K562 (cell line): ENCODE results near the gene ERN1. TPM values are rescaled to one million over a fixed set of nuclear protein-coding genes. Genes with fewer than 3 reads are reported as not detected.

Experiments used
- ARHGAP35 ChIP-seq: fragments of 450-650 bp; IDR thresholded peaks from 2 replicates; pipeline ENCODE4 v1.6.1; 2018; ENCODE audit not compliant: partially characterized antibody
- BRD9 ChIP-seq: fragments of 450-650 bp; IDR thresholded peaks from 2 replicates; pipeline ENCODE4 v1.6.1; 2018; ENCODE audit warnings: low read depth; ENCODE audit not compliant: partially characterized antibody
- DPF2 ChIP-seq: fragments of 450-650 bp; IDR thresholded peaks from 2 replicates; pipeline ENCODE4 v1.6.1; 2016
- FOXM1 ChIP-seq, 2 experiments: fragments of 450-650 bp in 1 of 2; sonication (generic) in 1 of 2; formaldehyde crosslinking in 1 of 2; IDR thresholded peaks; 2 replicates each; pipeline versions ENCODE4 v1.6.1 to v1.9.0; 2017 to 2022; ENCODE audit warnings: low read depth in 2 of 2, mild to moderate bottlenecking in 2 of 2, missing genetic modification reagents in 1 of 2, moderate library complexity in 1 of 2
- JUND ChIP-seq, 2 experiments: IDR thresholded peaks; 2 replicates in 1 of 2; 3 replicates in 1 of 2; pipeline ENCODE4 v1.6.1; 2011; ENCODE audit warnings: borderline replicate concordance in 2 of 2, low read depth in 2 of 2, low read length in 2 of 2, improper control_type of control experiment in 1 of 2, missing biosample characterization in 1 of 2, missing genetic modification characterization in 1 of 2, missing genetic modification reagents in 1 of 2
- KLF10 ChIP-seq: fragments of 250-450 bp; sonication (Bioruptor Pico); IDR thresholded peaks from 2 replicates; pipeline ENCODE4 v1.6.1; 2021; ENCODE audit warnings: matching md5 sums
- MCM2 ChIP-seq: fragments of 450-650 bp; IDR thresholded peaks from 2 replicates; pipeline ENCODE4 v1.6.1; 2017; ENCODE audit warnings: low read depth, mild to moderate bottlenecking
- MEF2D ChIP-seq: conservative IDR thresholded peaks from 2 replicates; pipeline ENCODE4 v1.6.1; 2016; ENCODE audit warnings: low read depth, missing genetic modification characterization, missing compliant biosample characterization
- NFYB ChIP-seq: IDR thresholded peaks from 2 replicates; pipeline ENCODE4 v1.6.1; 2011; ENCODE audit warnings: mild to moderate bottlenecking, moderate library complexity; ENCODE audit not compliant: insufficient read length; ENCODE audit errors: extremely low read depth
- POLR2A ChIP-seq: fragments of 450-650 bp; conservative IDR thresholded peaks from 2 replicates; pipeline ENCODE4 v1.6.1; 2016
- POLR2AphosphoS2 ChIP-seq: IDR thresholded peaks from 2 replicates; pipeline ENCODE4 v1.6.1; 2012; ENCODE audit warnings: low read length, improper control_type of control experiment
- RAD51 ChIP-seq: fragments of 450-650 bp; IDR thresholded peaks from 2 replicates; pipeline ENCODE4 v1.7.1; 2016; ENCODE audit warnings: low read depth, mild to moderate bottlenecking, borderline replicate concordance
- SIN3A ChIP-seq, 2 experiments: fragments of 150-350 bp in 1 of 2; IDR thresholded peaks; 2 replicates each; pipeline ENCODE4 v1.6.1; 2011 to 2016; ENCODE audit warnings: borderline replicate concordance in 2 of 2, low read depth in 2 of 2, low read length in 2 of 2, mild to moderate bottlenecking in 2 of 2, moderate library complexity in 2 of 2; ENCODE audit not compliant: control insufficient read depth in 1 of 2
- ZFP1 ChIP-seq: fragments of 450-650 bp; formaldehyde crosslinking; IDR thresholded peaks from 2 replicates; pipeline ENCODE4 v1.4.0; 2020; ENCODE audit warnings: mild to moderate bottlenecking, mixed read lengths
- ZNF175 ChIP-seq: fragments of 200-800 bp; sonication (Bioruptor generic); IDR thresholded peaks from 2 replicates; pipeline ENCODE4 v1.6.1; 2016; ENCODE audit warnings: low read depth, mild to moderate bottlenecking, missing genetic modification characterization, missing compliant biosample characterization
- ZNF77 ChIP-seq: fragments of 250-450 bp; sonication (Bioruptor Pico); IDR thresholded peaks from 2 replicates; pipeline ENCODE4 v1.5.0; 2020
- ZNF785 ChIP-seq: fragments of 250-450 bp; sonication (Bioruptor Pico); IDR thresholded peaks from 2 replicates; pipeline ENCODE4 v1.4.0; 2020; ENCODE audit warnings: mild to moderate bottlenecking
- polyA plus RNA-seq, 8 experiments: library from polyadenylated mRNA; depleted of rRNA in 4 of 8; stranded (reverse) in 5 of 8; unstranded in 3 of 8; fragments of >200 nt; fragmentation: Nextera tagmentation in 2 of 8; fragmentation: Illumina TruSeq in 1 of 8; extraction: Ambion mirVana in 2 of 8; extraction: Trizol in 1 of 8; gene quantifications; 2 replicates each; pipeline versions ENCODE4 v1.2.1 to v1.2.3, GENCODE V29; 2011 to 2014; ENCODE audit warnings: inconsistent platforms in 1 of 8, missing spikeins in 1 of 8
- total RNA-seq, 7 experiments: library from RNA; depleted of rRNA in 6 of 7; stranded (reverse); fragments of >200 nt in 6 of 7; fragmentation: Illumina TruSeq in 2 of 7; extraction: Trizol in 2 of 7; gene quantifications; 2 replicates each; pipeline versions ENCODE4 v1.2.1 to v1.2.3, GENCODE V29; 2011 to 2021; ENCODE audit warnings: low replicate concordance in 1 of 7
- TF ChIP-seq, protein P1 (sequence below): fragments of 450-650 bp; formaldehyde crosslinking; IDR thresholded peaks from 2 replicates; pipeline ENCODE4 v1.4.0; 2022; ENCODE audit warnings: missing genetic modification characterization
- TF ChIP-seq, protein P2 (sequence below): conservative IDR thresholded peaks from 2 replicates; pipeline ENCODE4 v1.6.1; 2011; ENCODE audit warnings: low read depth, mild to moderate bottlenecking, low read length; ENCODE audit not compliant: control insufficient read depth
- TF ChIP-seq, protein P3 (sequence below): sonication (generic); IDR thresholded peaks from 2 replicates; pipeline ENCODE4 v1.6.1; 2016
- TF ChIP-seq, protein P4 (sequence below), 2 experiments: fragments of 450-650 bp in 1 of 2; sonication (generic) in 1 of 2; formaldehyde crosslinking in 1 of 2; IDR thresholded peaks in 1 of 2; conservative IDR thresholded peaks in 1 of 2; 2 replicates each; pipeline versions ENCODE4 v1.6.1 to v1.8.1; 2016 to 2023; ENCODE audit warnings: mild to moderate bottlenecking in 2 of 2, moderate library complexity in 2 of 2, inconsistent platforms in 1 of 2, missing genetic modification reagents in 1 of 2

ERN1 gene
- total and polyA plus RNA-seq, 9 of the 15 experiments (the other 6 are each of a cell fraction or from before 2014, with no cell fraction given), result 2.1 to 22.5 (median 7.3) TPM

DNA sequence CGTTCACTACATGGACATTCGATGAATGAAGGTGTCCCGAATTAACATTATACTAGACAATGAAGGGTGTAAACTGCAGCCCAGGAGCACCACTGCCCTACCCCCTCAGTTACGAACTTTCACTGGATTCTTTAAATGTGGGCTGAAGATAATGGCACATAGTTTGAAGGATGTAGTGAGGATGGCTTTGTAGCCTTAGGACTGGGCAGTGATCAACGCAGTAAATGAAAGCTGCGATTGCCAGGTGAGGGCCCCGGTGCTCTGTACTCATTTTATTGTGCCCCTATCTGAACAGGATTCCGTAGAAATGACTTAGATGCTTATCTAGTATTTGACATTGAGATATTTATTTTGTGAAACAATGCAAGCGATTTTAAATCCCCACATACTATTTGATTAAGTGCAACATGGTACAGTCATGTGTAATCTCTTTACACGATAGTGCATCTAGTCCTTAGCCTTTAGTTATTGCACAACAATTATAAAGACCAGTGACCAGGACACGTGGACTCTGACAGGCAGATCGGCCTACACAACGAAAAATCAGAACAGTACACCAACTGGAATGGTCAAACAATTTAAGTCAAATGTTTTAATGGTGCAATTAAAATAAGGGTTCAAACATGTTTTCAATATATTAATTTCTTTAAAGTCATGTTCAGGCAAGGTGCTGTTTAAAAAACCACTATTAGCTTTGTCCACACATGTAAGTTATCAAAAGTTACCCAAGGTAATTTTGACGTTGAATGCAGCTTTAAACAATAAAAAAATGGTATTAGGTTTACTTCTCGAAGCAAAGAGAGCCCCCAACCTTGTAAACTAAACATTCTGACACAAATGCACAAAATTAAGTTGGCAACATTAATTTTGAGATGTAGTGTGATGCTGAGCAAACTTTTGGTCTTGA, 17.4 kb upstream of the ERN1 start (continued):
- TF ChIP-seq, protein P1, sequence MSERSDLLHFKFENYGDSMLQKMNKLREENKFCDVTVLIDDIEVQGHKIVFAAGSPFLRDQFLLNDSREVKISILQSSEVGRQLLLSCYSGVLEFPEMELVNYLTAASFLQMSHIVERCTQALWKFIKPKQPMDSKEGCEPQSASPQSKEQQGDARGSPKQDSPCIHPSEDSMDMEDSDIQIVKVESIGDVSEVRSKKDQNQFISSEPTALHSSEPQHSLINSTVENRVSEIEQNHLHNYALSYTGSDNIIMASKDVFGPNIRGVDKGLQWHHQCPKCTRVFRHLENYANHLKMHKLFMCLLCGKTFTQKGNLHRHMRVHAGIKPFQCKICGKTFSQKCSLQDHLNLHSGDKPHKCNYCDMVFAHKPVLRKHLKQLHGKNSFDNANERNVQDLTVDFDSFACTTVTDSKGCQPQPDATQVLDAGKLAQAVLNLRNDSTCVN (CRISPR knock-in tag), result 0 out of 2 replicates have a peak, but pooled peaks have one; percentile 6
- TF ChIP-seq ZNF77 (CRISPR knock-in tag), result peak; percentile 33; the same call in 1 of the 2 replicates
- TF ChIP-seq JUND (IDR thresholded peaks at IDR 0.05; ENCODE audit: borderline replicate concordance, low read depth, low read length), result peak; percentile 2; the same call in 1 of the 2 replicates
- TF ChIP-seq JUND (tag; IDR thresholded peaks at IDR 0.05; ENCODE audit: borderline replicate concordance, low read depth, low read length), result no peak
- TF ChIP-seq, protein P2, sequence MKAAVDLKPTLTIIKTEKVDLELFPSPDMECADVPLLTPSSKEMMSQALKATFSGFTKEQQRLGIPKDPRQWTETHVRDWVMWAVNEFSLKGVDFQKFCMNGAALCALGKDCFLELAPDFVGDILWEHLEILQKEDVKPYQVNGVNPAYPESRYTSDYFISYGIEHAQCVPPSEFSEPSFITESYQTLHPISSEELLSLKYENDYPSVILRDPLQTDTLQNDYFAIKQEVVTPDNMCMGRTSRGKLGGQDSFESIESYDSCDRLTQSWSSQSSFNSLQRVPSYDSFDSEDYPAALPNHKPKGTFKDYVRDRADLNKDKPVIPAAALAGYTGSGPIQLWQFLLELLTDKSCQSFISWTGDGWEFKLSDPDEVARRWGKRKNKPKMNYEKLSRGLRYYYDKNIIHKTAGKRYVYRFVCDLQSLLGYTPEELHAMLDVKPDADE, result no peak
- no peak for TF ChIP-seq FOXM1 (IDR thresholded peaks at IDR 0.05; ENCODE audit: low read depth)
- TF ChIP-seq FOXM1 (CRISPR knock-in tag; IDR thresholded peaks at IDR 0.05; ENCODE audit: low read depth), result 0 out of 2 replicates have a peak, but pooled peaks have one; percentile 73
- 0 out of 2 replicates have a peak, but pooled peaks have one; percentile 27 for TF ChIP-seq DPF2
- no peak for TF ChIP-seq NFYB
- no peak for TF ChIP-seq ARHGAP35
- TF ChIP-seq ZFP1 (CRISPR knock-in tag), result peak; percentile 35; the same call in 1 of the 2 replicates
- TF ChIP-seq POLR2AphosphoS2, result peak; percentile 97
- TF ChIP-seq, protein P3, sequence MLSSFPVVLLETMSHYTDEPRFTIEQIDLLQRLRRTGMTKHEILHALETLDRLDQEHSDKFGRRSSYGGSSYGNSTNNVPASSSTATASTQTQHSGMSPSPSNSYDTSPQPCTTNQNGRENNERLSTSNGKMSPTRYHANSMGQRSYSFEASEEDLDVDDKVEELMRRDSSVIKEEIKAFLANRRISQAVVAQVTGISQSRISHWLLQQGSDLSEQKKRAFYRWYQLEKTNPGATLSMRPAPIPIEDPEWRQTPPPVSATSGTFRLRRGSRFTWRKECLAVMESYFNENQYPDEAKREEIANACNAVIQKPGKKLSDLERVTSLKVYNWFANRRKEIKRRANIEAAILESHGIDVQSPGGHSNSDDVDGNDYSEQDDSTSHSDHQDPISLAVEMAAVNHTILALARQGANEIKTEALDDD, result peak; percentile 56
- TF ChIP-seq, protein P4, sequence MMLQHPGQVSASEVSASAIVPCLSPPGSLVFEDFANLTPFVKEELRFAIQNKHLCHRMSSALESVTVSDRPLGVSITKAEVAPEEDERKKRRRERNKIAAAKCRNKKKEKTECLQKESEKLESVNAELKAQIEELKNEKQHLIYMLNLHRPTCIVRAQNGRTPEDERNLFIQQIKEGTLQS (IDR thresholded peaks at IDR 0.05), result peak; percentile 51
- TF ChIP-seq, protein P4 (CRISPR knock-in tag; conservative IDR thresholded peaks at IDR 0.05), result no peak
- TF ChIP-seq ZNF175 (CRISPR knock-in tag), result no peak
- peak; percentile 7; the same call in 1 of the 2 replicates for TF ChIP-seq RAD51
- no peak for TF ChIP-seq MEF2D (tag)
- no peak for TF ChIP-seq BRD9
- TF ChIP-seq ZNF785 (CRISPR knock-in tag), result no peak
- no peak for TF ChIP-seq KLF10
- TF ChIP-seq SIN3A (IDR thresholded peaks at IDR 0.05; ENCODE audit: borderline replicate concordance in 2 of 2, control insufficient read depth in 1 of 2, low read depth in 2 of 2, low read length in 2 of 2), result 0 out of 4 replicates have a peak, but pooled peaks of 1 of the 2 experiments have one; percentile 3
- peak; percentile 27 for TF ChIP-seq POLR2A
- TF ChIP-seq MCM2, result no peak
